GM19372 (cell line): ENCODE measurements around the gene LACC1.

ENCODE experiments used
- ATAC-seq: cut with Tn5 transposase; IDR thresholded peaks from one replicate; pipeline ENCODE4 v1.9.1; 2021; ENCODE audit warnings: mild to moderate bottlenecking, low read depth, moderate library complexity; ENCODE audit not compliant: unreplicated experiment

The LACC1 gene

GRCh38 chr13:43879755-43880181, at the start of gene LACC1:
Gene LACC1, plus strand, starts transcription at chr13:43879904. Its CDS starts 1,082 bp downstream, at chr13:43880986.
- peak; percentile 44 for ATAC-seq

- ATAC-seq = no peak
Measured at GRCh38 chr13:43830497-43830881, 49.2 kb upstream of the LACC1 start.

DNA sequence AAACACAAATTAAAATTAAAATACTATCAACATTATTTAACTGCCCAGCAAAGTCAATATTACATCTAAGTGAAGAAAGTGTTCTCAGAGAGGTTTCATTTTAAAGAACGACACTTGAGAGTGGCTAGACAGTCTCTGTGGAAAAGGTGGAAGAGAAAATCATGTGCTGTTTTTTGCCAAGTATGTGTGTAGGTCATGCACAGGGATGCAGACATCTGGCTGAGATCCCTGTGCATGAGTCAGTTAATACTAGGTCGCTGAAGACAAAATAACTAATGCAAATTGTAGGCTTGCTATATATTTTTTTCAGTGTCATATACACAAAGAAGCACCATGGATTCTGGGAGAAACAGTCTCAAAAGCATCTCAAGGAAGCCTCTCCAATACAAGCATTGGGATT, 48.6 kb upstream of the LACC1 start:
- no peak for ATAC-seq

- no peak for ATAC-seq
Measured at GRCh38 chr13:43835701-43836100, 44.0 kb upstream of the LACC1 start.

- ATAC-seq = no peak
Measured at GRCh38 chr13:43838909-43839308, 40.8 kb upstream of the LACC1 start.

DNA sequence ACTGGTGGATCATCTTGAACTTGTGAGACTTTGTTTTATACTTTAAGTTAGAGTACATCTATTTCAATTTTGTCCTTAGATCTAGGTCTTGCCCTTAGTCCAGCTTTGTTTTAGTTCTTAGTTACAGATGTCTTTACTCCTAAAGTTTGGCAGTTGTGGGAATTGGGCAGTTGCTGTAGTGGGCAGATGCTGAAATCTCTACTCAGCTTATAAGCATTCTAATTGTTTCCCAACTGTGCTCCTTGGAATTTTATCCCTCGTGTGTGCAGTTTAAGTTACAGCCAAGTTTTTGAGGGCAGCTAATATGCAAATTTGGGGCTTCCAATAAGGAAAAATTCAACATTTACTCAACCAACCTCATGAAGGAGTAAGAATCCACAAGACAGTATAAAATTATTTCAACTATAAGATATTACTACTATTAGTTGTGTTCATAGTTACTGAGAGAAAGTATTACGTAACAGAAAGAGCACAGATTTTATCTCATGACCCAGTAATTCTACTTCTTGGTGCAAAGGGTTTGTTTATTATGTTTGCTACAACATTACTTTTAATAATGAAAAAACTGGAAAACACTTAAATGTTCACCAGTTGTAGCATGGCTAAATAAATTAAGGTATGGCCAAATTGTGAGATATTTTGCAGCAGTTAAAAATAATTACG, 33.1 kb upstream of the LACC1 start:
- no peak for ATAC-seq

DNA sequence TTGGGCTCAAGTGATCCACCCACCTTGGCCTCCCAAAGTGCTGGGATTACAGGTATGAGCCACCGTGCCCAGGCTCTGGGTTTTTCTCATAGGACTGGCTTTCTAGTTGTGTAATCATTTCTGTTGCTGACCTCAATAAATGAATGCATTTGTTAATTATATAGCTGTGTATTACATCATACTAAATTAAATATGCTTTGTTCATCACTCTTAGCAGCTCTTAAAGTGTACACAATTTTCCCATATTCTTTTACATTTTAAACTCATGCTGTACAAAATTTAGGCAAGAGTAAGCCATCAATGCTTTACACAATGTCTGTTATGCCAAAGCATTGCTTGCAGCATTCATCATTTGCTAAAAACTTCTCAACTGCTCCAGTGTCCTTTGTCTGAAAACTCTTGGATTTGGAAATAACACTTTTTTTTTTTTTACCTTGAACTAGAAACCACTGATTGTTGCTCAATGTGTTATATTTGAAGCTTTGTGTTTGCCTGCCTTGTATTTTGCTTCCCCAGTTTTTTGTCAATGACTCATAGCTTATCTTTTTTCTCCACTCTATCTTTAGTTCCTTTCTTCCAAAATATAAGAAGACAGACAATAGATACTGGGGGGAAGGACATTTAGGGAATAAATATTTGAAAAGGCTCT, 31.6 kb upstream of the LACC1 start:
- ATAC-seq = no peak

DNA sequence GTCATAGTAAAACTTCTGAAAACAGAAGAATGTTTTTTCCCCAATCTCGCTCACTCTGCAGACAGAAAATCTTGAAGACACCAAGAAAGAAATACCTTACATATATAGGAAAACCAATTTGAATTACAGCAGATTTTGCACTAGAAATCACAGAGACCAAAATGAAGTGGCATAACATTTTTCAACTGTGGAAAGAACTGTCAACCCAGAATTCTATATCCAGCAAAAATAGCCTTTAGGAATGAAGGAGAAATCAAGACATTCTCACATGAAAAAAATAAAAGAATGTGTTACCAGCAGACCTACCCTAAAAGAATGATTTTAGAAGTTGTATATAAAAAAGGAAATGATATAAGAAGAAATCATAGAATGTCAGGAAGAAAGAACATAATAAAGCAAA, 28.8 kb upstream of the LACC1 start:
- ATAC-seq = no peak

DNA sequence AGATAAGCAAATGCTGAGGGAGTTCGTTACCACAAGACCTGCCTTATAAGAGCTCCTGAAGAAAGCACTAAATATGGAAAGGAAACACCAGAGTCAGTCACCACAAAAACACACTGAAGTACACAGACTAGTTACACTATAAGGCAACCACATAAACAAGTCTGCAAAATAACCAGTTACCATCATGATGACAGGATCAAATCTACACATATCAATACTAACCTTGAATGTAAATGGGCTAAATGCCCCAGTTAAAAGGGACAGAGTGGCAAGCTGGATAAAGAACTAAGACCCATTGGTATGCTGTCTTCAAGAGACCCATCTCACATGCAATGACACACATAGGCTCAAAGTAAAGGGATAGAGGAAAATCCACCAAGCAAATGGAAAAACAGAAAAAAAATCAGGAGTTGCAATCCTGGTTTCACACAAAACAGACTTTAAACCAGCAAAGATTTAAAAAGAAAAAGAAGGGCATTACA, 26.7 kb upstream of the LACC1 start:
- ATAC-seq = no peak

- no peak for ATAC-seq
Measured at GRCh38 chr13:43861863-43862262, 17.8 kb upstream of the LACC1 start.

- no peak for ATAC-seq
Measured at GRCh38 chr13:43864921-43865320, 14.8 kb upstream of the LACC1 start.

DNA sequence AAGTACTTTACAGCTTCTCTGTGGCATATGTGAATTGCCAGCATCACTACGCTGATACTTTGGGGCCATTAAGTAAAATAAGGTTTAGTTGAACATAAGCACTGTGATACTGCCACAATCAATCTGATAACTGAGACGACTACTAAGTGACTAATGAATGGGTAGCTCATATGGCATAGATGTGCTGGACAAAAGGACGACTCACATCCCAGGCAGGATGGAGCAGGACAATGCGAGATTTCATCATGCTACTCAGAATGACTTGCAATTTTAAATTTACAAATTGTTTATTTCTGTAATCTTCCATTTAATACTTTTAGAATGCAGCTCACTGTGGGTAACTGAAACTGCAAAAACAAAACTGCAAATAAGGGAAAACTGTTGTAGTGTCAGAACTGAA, 13.8 kb upstream of the LACC1 start:
- no peak for ATAC-seq

DNA sequence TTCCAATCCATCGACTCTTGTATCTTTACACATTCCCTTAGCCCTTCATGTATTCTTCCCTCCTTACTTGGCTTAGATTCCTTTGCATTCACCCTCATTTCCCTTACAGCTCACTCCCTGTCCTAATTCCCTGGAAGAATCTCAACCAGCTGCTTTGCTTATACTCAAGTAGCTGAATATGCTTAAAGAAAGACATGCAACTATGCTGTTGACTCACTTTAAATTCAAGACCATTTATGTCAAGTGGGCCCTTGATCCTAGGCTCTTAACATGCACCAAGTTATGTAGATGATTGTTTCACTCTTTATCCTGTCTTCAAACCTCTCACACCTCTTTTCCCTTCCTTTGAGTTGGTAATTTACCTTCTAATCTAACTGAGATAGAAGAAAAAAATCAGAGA, 7.5 kb upstream of the LACC1 start:
- no peak for ATAC-seq

- ATAC-seq = no peak
Measured at GRCh38 chr13:43874504-43875092, 5.1 kb upstream of the LACC1 start.

- no peak for ATAC-seq
Measured at GRCh38 chr13:43876366-43876765, 3.3 kb upstream of the LACC1 start.

GRCh38 chr13:43877326-43877725, 2.4 kb upstream of the LACC1 start:
- no peak for ATAC-seq

DNA sequence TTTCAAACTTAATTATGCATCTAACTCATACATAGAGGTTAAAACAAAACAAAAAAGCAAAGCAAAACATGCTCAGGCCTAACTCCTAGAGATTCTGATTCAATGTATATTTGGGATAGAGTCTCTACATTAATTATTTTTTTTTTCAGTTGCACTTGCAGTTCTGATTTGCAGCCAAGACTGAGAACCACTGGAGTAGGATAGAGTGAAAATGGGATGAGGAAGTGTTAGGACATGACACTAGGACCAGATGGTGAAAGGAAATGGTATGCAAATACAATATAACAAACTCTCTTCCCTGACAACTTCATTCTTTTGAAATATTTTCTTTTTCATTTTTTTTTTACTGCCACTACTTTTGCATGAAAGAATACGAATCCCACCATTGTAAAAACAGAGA, 1.9 kb upstream of the LACC1 start:
- ATAC-seq = no peak

DNA sequence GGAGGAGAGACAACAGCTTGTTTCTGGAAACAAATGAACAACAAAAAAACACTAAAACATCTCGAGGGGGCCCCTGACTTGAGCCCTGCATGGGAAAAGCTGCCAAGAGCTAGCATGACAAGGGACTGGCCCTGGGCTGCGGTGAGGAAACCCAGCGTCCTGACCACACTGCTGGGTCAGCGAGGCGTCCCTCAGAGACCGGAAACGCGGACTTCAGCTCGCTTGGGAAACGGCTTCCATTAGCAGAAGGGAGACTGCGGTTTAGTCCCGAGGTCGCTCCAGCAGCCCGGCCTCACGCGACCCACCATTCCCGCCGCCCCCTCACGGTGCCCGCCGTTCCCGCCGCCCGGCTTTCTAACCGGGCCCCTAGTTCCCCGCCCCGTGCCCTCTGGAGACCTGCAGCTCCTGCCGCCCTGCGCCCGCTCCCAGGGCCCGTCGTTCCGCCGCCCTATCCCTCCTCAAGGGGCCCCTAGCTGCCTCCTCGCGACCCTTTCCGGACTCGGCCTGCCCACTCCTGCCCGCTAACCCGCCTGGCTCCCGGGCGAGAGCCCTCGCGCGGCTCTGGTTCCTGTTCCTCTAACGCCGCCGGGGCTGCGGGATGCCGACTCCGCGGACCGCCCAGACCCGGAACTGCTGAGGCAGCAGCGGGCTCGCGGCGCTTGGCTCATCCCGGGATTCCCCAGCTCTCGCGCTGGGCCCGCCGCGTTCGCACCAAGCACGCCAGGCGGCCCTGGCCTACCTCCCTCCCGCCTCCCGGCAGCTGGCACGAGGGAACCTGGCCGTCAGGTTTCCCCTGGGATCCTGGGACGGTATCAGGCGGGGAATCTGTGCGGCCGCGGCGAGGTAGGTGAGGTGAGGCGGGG, 581 bp upstream of the LACC1 start, which contains the start of gene CCDC122:
TSS of gene CCDC122 (minus strand) at position 849 of the 863 bp plus-strand sequence. CDS start 10,364 bp downstream, outside the sequence.
- ATAC-seq = peak; percentile 63

DNA sequence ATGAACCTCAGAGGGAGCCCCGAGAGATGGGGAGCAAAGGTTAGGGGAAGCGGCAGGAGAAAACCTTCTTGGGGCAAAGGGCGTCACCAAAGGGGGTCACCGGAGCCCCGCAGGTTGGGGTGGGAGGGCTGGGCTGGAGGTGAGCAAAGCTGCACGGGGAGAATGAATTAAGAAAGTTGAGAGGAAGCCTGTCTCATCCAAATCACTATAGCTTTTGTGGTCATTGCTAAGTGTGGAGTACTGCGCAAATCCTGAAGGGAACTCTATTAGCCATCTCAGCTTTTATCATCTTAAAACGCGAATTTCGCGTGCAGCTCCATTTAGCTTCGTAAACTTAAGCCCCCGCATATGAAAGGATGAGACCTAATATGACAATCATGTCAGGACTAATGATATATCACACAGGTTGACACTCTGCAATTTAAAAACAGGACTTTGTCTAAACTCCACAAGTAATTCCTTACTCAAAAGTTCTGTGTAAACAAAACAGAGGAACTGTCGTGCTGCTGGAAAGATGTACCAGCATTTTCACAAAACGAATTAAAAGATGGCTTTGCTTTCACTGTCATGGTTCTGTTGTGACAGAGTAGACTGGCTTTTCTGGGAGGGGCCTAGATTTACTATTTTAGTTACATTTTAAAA, 631 bp downstream of the LACC1 start:
- ATAC-seq = no peak

GRCh38 chr13:43880926-43881325, 1.2 kb downstream of the LACC1 start:
- no peak for ATAC-seq
